Activated CD8-positive, alpha-beta memory T cell treated with anti-CD3 and anti-CD28 coated beads, Interleukin-2, amount 50 U/mL, for 1 hour (primary cell): ENCODE results near the gene PIEZO1.
A peak's percentile ranks its signal among the peaks of the same experiment; 100 is the strongest.
"Not testable (repeated sequence)": the region's sequence is repeated elsewhere in the genome, so short reads cannot be mapped to it uniquely, and the experiment has no call there.

Source experiments
- DNase-seq: peaks from one replicate; pipeline ENCODE4 v3.0.0-alpha.2; 2020; ENCODE audit errors: extremely low read depth

The PIEZO1 gene, protein sequence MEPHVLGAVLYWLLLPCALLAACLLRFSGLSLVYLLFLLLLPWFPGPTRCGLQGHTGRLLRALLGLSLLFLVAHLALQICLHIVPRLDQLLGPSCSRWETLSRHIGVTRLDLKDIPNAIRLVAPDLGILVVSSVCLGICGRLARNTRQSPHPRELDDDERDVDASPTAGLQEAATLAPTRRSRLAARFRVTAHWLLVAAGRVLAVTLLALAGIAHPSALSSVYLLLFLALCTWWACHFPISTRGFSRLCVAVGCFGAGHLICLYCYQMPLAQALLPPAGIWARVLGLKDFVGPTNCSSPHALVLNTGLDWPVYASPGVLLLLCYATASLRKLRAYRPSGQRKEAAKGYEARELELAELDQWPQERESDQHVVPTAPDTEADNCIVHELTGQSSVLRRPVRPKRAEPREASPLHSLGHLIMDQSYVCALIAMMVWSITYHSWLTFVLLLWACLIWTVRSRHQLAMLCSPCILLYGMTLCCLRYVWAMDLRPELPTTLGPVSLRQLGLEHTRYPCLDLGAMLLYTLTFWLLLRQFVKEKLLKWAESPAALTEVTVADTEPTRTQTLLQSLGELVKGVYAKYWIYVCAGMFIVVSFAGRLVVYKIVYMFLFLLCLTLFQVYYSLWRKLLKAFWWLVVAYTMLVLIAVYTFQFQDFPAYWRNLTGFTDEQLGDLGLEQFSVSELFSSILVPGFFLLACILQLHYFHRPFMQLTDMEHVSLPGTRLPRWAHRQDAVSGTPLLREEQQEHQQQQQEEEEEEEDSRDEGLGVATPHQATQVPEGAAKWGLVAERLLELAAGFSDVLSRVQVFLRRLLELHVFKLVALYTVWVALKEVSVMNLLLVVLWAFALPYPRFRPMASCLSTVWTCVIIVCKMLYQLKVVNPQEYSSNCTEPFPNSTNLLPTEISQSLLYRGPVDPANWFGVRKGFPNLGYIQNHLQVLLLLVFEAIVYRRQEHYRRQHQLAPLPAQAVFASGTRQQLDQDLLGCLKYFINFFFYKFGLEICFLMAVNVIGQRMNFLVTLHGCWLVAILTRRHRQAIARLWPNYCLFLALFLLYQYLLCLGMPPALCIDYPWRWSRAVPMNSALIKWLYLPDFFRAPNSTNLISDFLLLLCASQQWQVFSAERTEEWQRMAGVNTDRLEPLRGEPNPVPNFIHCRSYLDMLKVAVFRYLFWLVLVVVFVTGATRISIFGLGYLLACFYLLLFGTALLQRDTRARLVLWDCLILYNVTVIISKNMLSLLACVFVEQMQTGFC (N-terminal part only)

DNA sequence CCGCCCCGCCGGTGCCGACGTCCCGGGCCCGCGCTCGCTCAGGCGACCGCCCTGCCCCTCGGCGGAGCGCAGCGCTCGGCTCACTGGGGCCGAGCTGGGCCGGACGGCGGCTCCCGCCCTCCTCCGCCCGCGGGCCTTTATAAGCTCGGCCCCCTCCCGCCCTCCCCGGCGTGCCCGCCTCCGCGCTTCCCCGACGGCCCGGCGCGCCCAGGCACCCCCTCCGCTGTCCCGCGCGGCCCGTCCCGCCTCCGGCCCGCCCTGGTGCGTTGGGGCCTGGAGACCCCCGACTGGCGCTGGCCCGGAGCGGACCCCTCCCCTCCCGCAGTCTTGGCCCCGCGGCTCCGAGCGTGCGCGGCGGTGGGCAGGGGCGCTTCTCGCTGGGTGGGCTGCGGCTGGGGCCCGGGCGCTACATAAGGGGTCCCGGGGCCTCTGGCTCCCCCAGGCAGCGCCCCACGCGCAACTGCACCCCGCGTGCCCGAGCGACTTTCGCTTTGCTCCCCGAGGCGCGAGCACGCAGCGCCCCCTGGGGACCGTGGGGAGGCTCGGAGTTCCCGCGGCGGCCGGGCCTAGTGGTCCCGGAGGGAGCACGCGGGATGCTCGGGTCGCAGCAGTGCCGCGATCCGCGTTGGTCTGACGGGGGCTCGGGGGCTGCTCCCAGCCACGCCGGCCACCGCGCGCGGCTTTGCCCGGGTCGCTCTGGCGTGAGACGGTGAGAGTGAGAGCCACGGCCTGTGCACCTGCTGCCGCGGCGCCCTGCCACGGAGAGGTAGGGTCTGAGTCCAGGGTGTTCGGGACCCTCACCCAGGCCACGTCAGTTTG lies at the start of gene PIEZO1:
Gene PIEZO1 (minus strand): TSS at position 115 of the 819 bp plus-strand sequence. CDS start 256 bp downstream, outside the sequence.
- peak; percentile 61 for DNase-seq

- no peak for DNase-seq
Measured at GRCh38 chr16:88834670-88835069, 49.6 kb upstream of the PIEZO1 start.

GRCh38 chr16:88833086-88833485 lies 48.1 kb upstream of the PIEZO1 start:
- no peak for DNase-seq

- no peak for DNase-seq
Measured at GRCh38 chr16:88831838-88832237, 46.8 kb upstream of the PIEZO1 start.

DNA sequence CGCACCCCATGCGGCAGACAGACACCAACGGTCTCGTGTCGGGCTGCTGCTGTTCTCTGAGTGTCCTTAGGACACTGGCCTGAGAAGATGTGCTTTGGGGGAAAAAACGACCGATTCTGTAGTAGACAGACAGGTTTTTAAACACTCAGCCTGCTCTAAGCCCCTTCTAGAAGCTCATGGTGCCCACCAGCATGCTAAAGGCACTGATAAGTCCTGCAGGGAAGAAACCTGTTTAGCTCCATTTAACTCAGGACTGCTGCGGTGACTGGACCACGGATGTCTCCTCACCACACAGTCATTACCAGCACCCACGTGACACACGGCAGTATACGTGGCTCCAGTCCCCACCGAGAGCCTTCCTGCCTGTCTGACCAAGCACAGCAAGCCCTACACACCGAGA lies 45.8 kb upstream of the PIEZO1 start:
- no peak for DNase-seq

DNA sequence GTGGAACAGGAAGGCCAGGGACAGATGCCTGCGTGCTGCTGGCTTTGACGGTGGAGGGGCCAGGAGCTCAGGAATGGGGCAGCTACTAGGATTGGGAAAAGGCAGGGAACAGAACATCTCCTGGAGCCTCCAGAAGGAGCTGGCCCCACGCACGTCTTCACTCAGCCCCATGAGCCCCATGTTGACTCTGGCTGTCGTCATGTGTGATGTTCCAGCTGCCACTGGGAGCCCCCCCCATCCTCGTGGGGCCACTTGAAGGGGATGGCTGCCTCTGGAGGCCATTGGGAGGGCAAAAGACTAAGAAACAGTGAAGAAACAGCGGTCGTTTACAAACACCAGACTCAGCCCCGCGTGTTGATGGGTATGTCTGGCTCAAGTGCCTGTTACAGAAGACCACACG lies 45.2 kb upstream of the PIEZO1 start:
- DNase-seq = no peak

DNA sequence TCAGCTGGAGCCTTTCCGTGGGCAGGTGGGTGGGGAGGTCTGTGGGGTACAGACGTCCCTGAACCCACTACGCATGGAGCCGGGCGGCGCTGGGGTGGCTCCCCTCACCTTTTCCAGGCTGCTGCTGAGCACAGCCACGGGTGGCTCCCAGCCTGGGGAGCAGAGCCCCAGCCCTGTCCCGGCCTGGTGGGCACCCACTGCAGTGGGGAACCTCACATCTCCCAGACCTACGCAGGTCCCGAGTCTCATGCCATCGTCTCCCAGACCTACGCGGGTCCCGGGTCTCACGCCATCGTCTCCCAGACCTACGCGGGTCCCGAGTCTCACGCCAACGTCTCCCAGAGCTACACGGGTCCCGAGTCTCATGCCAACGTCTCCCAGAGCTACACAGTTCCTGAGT lies 43.7 kb upstream of the PIEZO1 start:
- no peak for DNase-seq

GRCh38 chr16:88827727-88828126 lies 42.7 kb upstream of the PIEZO1 start:
- no peak for DNase-seq

- no peak for DNase-seq
Measured at GRCh38 chr16:88826070-88826840, 41.2 kb upstream of the PIEZO1 start.

- no peak for DNase-seq
Measured at GRCh38 chr16:88825146-88825545, 40.1 kb upstream of the PIEZO1 start.

- DNase-seq = no peak
Measured at GRCh38 chr16:88824256-88825077, 39.4 kb upstream of the PIEZO1 start.

GRCh38 chr16:88823646-88824045 lies 38.6 kb upstream of the PIEZO1 start:
- not testable (repeated sequence) for DNase-seq

DNA sequence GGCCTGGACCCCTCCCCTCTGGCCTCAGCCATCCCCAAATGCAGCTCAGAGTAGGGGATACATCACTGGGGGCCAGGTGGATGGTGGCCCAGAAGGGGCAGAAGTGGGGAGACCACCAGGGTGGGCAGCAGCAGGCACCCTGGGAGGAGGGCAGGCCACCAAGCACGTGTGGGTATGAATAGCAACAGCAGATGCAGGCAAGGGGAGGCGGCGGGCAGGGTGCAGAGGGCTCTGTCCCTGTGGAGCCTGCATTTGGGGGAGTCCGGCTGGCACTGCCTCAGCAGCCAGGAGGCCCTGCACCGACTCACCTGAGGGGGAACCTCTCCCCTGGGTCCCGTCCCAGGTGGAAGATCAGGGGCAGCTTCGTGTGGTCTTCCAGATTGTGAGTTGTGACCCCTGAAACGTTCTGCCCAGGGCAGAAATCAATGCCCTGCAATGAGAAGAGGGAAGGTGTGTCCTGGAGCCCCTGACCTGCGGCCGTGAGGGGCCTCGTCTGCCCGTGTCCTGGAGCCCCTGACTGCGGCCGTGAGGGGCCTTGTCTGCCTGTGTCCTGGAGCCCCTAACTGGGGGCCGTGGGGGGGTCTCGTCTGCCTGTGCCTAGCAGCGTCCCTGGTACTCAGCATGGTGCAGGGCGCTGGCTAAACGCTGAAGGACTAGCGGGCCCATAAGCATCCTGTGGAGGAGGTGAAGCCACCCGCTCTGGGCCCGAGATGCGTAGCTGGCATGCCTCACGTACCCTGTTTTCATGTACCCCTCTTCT lies 37.4 kb upstream of the PIEZO1 start:
- no peak for DNase-seq

GRCh38 chr16:88821168-88821850 lies 36.3 kb upstream of the PIEZO1 start:
- DNase-seq = no peak

- no peak for DNase-seq
Measured at GRCh38 chr16:88820385-88821025, 35.5 kb upstream of the PIEZO1 start.

GRCh38 chr16:88819126-88819525 lies 34.1 kb upstream of the PIEZO1 start:
- DNase-seq = no peak

DNA sequence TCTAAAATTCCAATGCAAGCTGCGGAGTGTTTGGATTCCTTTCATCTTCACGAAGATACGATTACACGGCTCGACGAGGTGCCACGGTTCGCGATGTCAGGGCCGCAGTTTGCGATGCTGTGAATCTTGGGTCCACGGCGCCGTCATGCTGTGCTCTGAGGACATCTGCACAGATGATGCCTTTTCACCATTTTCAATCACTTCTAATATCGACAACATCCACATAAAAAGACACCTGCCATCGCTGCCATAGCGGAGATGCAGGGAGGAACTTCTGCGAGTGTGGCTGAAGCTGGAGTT lies 33.5 kb upstream of the PIEZO1 start:
- no peak for DNase-seq
